SK-MEL-5 (cell line): Measurements from ENCODE around the gene SLC43A3. TPM values are rescaled to one million over a fixed set of nuclear protein-coding genes. Genes with fewer than 3 reads are reported as not detected.

Experiments used
- DNase-seq: peaks from one replicate; pipeline ENCODE4 v3.0.0-alpha.2; 2016; ENCODE audit warnings: low read depth, low spot score
- in situ Hi-C: cut with HindIII; loops from 2 replicates; pipeline ENCODE4 v1.10.0; 2016; ENCODE audit warnings: low sequenced_read_pairs, high pct_unique_total_duplicates, low pct_unique_long_range_greater_than_20kb
- small RNA-seq, 2 experiments: library from RNA; depleted of rRNA; stranded (forward); fragments of <200 nt; gene quantifications; one replicate each; pipeline ENCODE3, GENCODE V24; 2014
- total RNA-seq: library from RNA; depleted of rRNA; stranded (reverse); fragments of >200 nt; shearing (Covaris generic); gene quantifications from 2 replicates; pipeline ENCODE4 v1.2.3, GENCODE V29; 2014; rRNA removed

The SLC43A3 gene
- total RNA-seq, 1 experiment from 2014 or later: 30.6 TPM

- in situ Hi-C loops: no loop called here
- DNase-seq: no peak
These were observed 69.6 kb downstream of the SLC43A3 start for GRCh38 chr11:57357310-57357709.

Small RNA genes lying within 50 kb of the gene (small RNA-seq; reads per million reads assigned to genes)
- gene RNA5SP341: 0 to 0.05 reads per million in 2 experiments

Other genes starting within 250 kb of the SLC43A3 start
- not detected in 2 replicates for gene LRRC55, start 245.2 kb downstream of the SLC43A3 start, total RNA-seq
- gene APLNR, start 189.9 kb downstream of the SLC43A3 start, total RNA-seq: not detected in 2 replicates
- gene TNKS1BP1, start 102.2 kb downstream of the SLC43A3 start, total RNA-seq: 8.1 and 9.0 TPM in 2 replicates
- gene SSRP1, start 91.2 kb downstream of the SLC43A3 start, total RNA-seq: 71.2 and 76.2 TPM in 2 replicates
- gene P2RX3, start 88.8 kb downstream of the SLC43A3 start, total RNA-seq: not detected in 2 replicates
- not detected in 2 replicates for gene PRG3, start 46.0 kb downstream of the SLC43A3 start, total RNA-seq
- not detected in 2 replicates for gene PRG2, start 36.5 kb downstream of the SLC43A3 start, total RNA-seq
- gene RTN4RL2, start 33.4 kb upstream of the SLC43A3 start, total RNA-seq: 0.29 and 1.1 TPM in 2 replicates
- 10.1 and 11.2 TPM in 2 replicates for gene SLC43A1, start 88.6 kb upstream of the SLC43A3 start, total RNA-seq
- gene TIMM10, start 103.6 kb upstream of the SLC43A3 start, total RNA-seq: 48.5 and 51.6 TPM in 2 replicates
- gene SMTNL1, start 110.5 kb upstream of the SLC43A3 start, total RNA-seq: not detected in 2 replicates
- 17.0 and 22.4 TPM in 2 replicates for gene UBE2L6, start 140.6 kb upstream of the SLC43A3 start, total RNA-seq
- not detected in 2 replicates for gene SERPING1, start 170.6 kb upstream of the SLC43A3 start, total RNA-seq
- 4.5 and 5.3 TPM in 2 replicates for gene YPEL4, start 222.8 kb upstream of the SLC43A3 start, total RNA-seq
- 17.8 and 19.2 TPM in 2 replicates for gene CLP1, start 230.6 kb upstream of the SLC43A3 start, total RNA-seq
- 28.7 and 30.4 TPM in 2 replicates for gene ZDHHC5, start 241.0 kb upstream of the SLC43A3 start, total RNA-seq